Measurements from ENCODE around the gene ATG4A. TPM values are rescaled to one million over a fixed set of nuclear protein-coding genes. Genes with fewer than 3 reads are reported as not detected.

The ATG4A gene
- total and polyA plus RNA-seq, 7 experiments from 2014 or later: 6.7 to 16.4 (median 8.7) TPM

DNA sequence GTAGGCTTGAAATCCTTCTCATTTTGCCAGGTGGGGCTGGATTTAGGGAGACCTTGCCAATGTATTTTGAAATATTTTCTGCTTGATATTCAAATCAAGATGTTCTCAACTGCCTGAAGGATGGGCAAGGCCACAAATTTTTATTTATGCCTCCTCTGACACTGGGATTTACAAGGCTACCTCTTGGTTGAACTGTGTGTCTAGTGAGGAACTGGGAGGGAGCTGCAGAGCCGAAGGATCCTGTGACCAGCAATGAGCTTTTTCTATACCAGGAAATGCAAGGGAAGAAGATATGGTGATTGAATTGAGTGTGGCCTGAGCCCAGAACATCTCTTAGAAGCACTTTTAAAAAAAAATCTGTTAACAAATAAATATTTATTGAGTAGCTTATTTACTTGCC, 31.8 kb upstream of the ATG4A start:
- ChIA-PET CTCF (interaction anchor here (0.9 kb wide), 1 partner anchor 26 kb away, joined by 3 read pairs; no protein-coding TSS in a partner anchor), POLR2A (interaction anchor here (1.0 kb wide), 1 partner anchor 37 kb away, joined by 3 read pairs; no protein-coding TSS in a partner anchor)
- H3K27me3 Mint-ChIP-seq: peaks cover 0 to 16% (median 0%) of the 10 kb centered on the region in 5 donors
- no peaks in the 10 kb centered on the region for H3K27me3 ChIP-seq (ENCODE audit: control insufficient read depth in 2 of 2, insufficient read depth in 2 of 2, low read length in 2 of 2)
- no peak overlapping the region for H3K4me3 Mint-ChIP-seq
- no peak overlapping the region for H3K27ac Mint-ChIP-seq
- H3K4me1 Mint-ChIP-seq: peaks cover 0 to 16% (median 6%) of the 10 kb centered on the region in 7 donors
- no peak overlapping the region for H3K4me3 ChIP-seq (ENCODE audit: low read length)
- H3K36me3 Mint-ChIP-seq: peaks cover 0 to 14% (median 2%) of the 10 kb centered on the region in 5 donors
- DNase-seq: no peak
- H3K36me3 ChIP-seq (ENCODE audit: control insufficient read depth in 2 of 3, insufficient read depth in 3 of 3, low read length in 3 of 3): peaks cover 0 to 41% (median 0%) of the 10 kb centered on the region in 3 experiments
- no peaks in the 10 kb centered on the region for H3K9me3 Mint-ChIP-seq
- intact Hi-C loops (cut with micrococcal nuclease): no loop called here
- H3K9me3 ChIP-seq (ENCODE audit: control insufficient read depth in 2 of 3, low read length in 3 of 3): no peaks in the 10 kb centered on the region
- no peaks in the 10 kb centered on the region for H3K4me1 ChIP-seq (ENCODE audit: control insufficient read depth in 2 of 2, insufficient read depth in 2 of 2, low read length in 2 of 2)
- ATAC-seq: no peak
- no peak overlapping the region for H3K27ac ChIP-seq (ENCODE audit: low read depth, low read length)

GRCh38 chrX:108064001-108064400, 27.6 kb upstream of the ATG4A start:
- Histone ChIP-seq H3K4me3 (ENCODE audit: low read length) (no peak overlapping the region), H3K27me3 (ENCODE audit: control insufficient read depth in 2 of 2, insufficient read depth in 2 of 2, low read length in 2 of 2) (no peaks in the 10 kb centered on the region), H3K27ac (ENCODE audit: low read depth, low read length) (no peak overlapping the region), H3K4me1 (ENCODE audit: control insufficient read depth in 2 of 2, insufficient read depth in 2 of 2, low read length in 2 of 2) (no peaks in the 10 kb centered on the region), H3K9me3 (ENCODE audit: control insufficient read depth in 2 of 3, low read length in 3 of 3) (no peaks in the 10 kb centered on the region), H3K36me3 (ENCODE audit: control insufficient read depth in 2 of 3, insufficient read depth in 3 of 3, low read length in 3 of 3) (peaks cover 0 to 46% (median 3%) of the 10 kb centered on the region in 3 experiments)
- no peaks in the 10 kb centered on the region for H3K9me3 Mint-ChIP-seq
- H3K4me1 Mint-ChIP-seq: peaks cover 0 to 8% (median 2%) of the 10 kb centered on the region in 7 donors
- peak overlapping the region in 3 of 9 donors; percentile 16 to 52 (median 23) for H3K27ac Mint-ChIP-seq
- H3K4me3 Mint-ChIP-seq: no peak overlapping the region
- intact Hi-C loops (cut with micrococcal nuclease): no loop called here
- ChIA-PET CTCF (interaction anchor here (0.6 kb wide), 1 partner anchor 43 kb away, joined by 3 read pairs; no protein-coding TSS in a partner anchor), POLR2A (no interaction called here)
- no peak for ATAC-seq
- no peaks in the 10 kb centered on the region for H3K27me3 Mint-ChIP-seq
- H3K36me3 Mint-ChIP-seq: peaks cover 0 to 13% (median 0%) of the 10 kb centered on the region in 5 donors
- no peak for DNase-seq

DNA sequence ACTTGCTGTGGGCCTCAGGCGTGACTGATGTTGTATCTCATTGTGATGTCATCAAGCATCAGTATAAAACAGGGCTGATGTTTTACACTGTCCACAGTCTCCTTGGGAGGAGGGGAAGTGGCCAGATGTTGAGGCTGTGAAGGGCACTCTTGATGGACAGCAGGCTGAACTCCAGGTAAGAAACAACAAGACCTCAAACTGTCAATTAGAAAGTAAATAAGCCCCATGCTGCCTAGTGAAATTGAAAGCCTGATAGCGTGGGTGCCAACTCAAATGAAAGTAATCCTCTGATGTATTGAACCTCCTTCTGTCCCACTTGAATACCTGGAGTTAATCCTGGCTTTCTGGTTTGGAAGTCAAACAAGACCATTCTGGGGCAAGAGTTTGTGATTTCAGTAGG, 27.0 kb upstream of the ATG4A start:
- H3K4me1 ChIP-seq (ENCODE audit: control insufficient read depth in 2 of 2, insufficient read depth in 2 of 2, low read length in 2 of 2): no peaks in the 10 kb centered on the region
- intact Hi-C loops (cut with micrococcal nuclease): no loop called here
- no peak for DNase-seq
- POLR2A ChIA-PET: no interaction called here
- Mint-ChIP-seq H3K4me3 (no peak overlapping the region), H3K36me3 (peaks cover 0 to 10% (median 0%) of the 10 kb centered on the region in 5 donors), H3K9me3 (no peaks in the 10 kb centered on the region), H3K27me3 (peaks cover 0 to 5% (median 0%) of the 10 kb centered on the region in 5 donors), H3K4me1 (peaks cover 0 to 7% (median 2%) of the 10 kb centered on the region in 7 donors), H3K27ac (peak overlapping the region in 1 of 9 donors; percentile 66)
- H3K27ac ChIP-seq (ENCODE audit: low read depth, low read length): no peak overlapping the region
- H3K4me3 ChIP-seq (ENCODE audit: low read length): no peak overlapping the region
- H3K27me3 ChIP-seq (ENCODE audit: control insufficient read depth in 2 of 2, insufficient read depth in 2 of 2, low read length in 2 of 2): no peaks in the 10 kb centered on the region
- no peak for ATAC-seq
- H3K9me3 ChIP-seq (ENCODE audit: control insufficient read depth in 2 of 3, low read length in 3 of 3): no peaks in the 10 kb centered on the region
- CTCF ChIA-PET: no interaction called here
- peaks cover 0 to 40% (median 3%) of the 10 kb centered on the region in 3 experiments for H3K36me3 ChIP-seq (ENCODE audit: control insufficient read depth in 2 of 3, insufficient read depth in 3 of 3, low read length in 3 of 3)

DNA sequence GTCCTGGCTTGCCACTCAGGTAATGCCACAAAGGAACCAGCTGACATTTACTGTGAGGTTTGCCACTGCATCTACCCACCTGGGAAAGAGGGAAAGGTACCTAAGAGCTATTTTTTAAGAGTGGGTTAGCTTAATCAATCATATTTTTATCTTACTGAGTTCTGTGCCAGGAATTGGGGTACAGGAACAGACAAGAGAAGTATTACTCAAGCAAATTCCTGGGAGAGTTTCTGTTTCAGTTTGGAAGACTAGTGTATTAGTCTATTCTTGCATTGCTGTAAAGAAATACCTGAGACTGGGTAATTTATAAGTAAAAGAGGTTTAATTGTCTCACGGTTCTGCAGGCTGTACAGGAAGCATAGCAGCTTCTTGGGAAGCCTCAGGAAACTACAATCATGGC, 23.5 kb upstream of the ATG4A start:
- Mint-ChIP-seq H3K27me3 (peaks cover 0 to 7% (median 0%) of the 10 kb centered on the region in 5 donors), H3K9me3 (no peaks in the 10 kb centered on the region), H3K4me1 (peaks cover 0 to 11% (median 0%) of the 10 kb centered on the region in 7 donors), H3K36me3 (peaks cover 0 to 8% (median 0%) of the 10 kb centered on the region in 5 donors), H3K4me3 (no peak overlapping the region), H3K27ac (peak overlapping the region in 5 of 9 donors; percentile 15 to 78 (median 69))
- Histone ChIP-seq H3K4me1 (ENCODE audit: control insufficient read depth in 2 of 2, insufficient read depth in 2 of 2, low read length in 2 of 2) (no peaks in the 10 kb centered on the region), H3K27ac (ENCODE audit: low read depth, low read length) (no peak overlapping the region), H3K4me3 (ENCODE audit: low read length) (no peak overlapping the region), H3K9me3 (ENCODE audit: control insufficient read depth in 2 of 3, low read length in 3 of 3) (no peaks in the 10 kb centered on the region), H3K36me3 (ENCODE audit: control insufficient read depth in 2 of 3, insufficient read depth in 3 of 3, low read length in 3 of 3) (peaks cover 0 to 16% (median 3%) of the 10 kb centered on the region in 3 experiments), H3K27me3 (ENCODE audit: control insufficient read depth in 2 of 2, insufficient read depth in 2 of 2, low read length in 2 of 2) (no peaks in the 10 kb centered on the region)
- ChIA-PET CTCF (interaction anchor here (3.2 kb wide), 1 partner anchor 47 kb away, joined by 11 read pairs; no protein-coding TSS in a partner anchor), POLR2A (no interaction called here)
- DNase-seq (no peak), ATAC-seq (no peak)
- intact Hi-C loops (cut with micrococcal nuclease): no loop called here

DNA sequence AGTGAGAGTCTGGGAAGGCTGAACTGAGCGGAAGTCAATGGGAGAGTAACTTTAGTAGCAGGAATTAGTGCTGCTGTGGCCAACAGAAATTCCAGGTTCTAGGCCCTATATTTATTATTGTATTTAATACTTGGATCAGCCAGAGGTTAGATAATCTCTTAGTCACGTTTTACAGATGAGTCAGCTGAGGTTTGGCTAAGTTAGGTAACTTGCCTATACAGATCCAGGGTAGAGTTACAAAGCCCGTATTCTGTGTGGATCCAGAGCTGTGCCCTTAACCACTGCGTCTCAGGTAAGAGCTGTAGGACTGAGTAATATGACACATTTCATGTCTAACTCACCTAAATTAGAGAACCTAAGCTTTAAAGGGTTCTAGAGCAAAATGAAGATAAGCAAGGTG, 20.7 kb upstream of the ATG4A start:
- peaks cover 0 to 11% (median 1%) of the 10 kb centered on the region in 7 donors for H3K4me1 Mint-ChIP-seq
- DNase-seq (no peak), ATAC-seq (no peak)
- H3K4me3 ChIP-seq (ENCODE audit: low read length): no peak overlapping the region
- H3K9me3 ChIP-seq (ENCODE audit: control insufficient read depth in 2 of 3, low read length in 3 of 3): no peaks in the 10 kb centered on the region
- H3K9me3 Mint-ChIP-seq: no peaks in the 10 kb centered on the region
- H3K27me3 ChIP-seq (ENCODE audit: control insufficient read depth in 2 of 2, insufficient read depth in 2 of 2, low read length in 2 of 2): no peaks in the 10 kb centered on the region
- H3K4me1 ChIP-seq (ENCODE audit: control insufficient read depth in 2 of 2, insufficient read depth in 2 of 2, low read length in 2 of 2): no peaks in the 10 kb centered on the region
- H3K27me3 Mint-ChIP-seq: peaks cover 0 to 7% (median 0%) of the 10 kb centered on the region in 5 donors
- H3K27ac ChIP-seq (ENCODE audit: low read depth, low read length): no peak overlapping the region
- H3K27ac Mint-ChIP-seq: peak overlapping the region in 4 of 9 donors; percentile 22 to 78 (median 36)
- intact Hi-C loops (cut with micrococcal nuclease): loop anchor here (5.0 to 10.0 kb wide), 8 partner anchors 149 to 1199 kb away; partner anchors contain the start of genes NCBP2L (in 1 of the 2) and TSC22D3 (in 1 of the 2)
- POLR2A ChIA-PET: interaction anchor here (0.9 to 1.3 kb wide), 2 partner anchors 46 to 52 kb away, joined by 3 to 5 read pairs; no protein-coding TSS in a partner anchor
- no peak overlapping the region for H3K4me3 Mint-ChIP-seq
- CTCF ChIA-PET: interaction anchor here (0.6 to 2.3 kb wide), 6 partner anchors 44 to 1048 kb away, joined by 3 to 20 read pairs (median 3); no protein-coding TSS in a partner anchor
- peaks cover 0 to 12% (median 5%) of the 10 kb centered on the region in 5 donors for H3K36me3 Mint-ChIP-seq
- H3K36me3 ChIP-seq (ENCODE audit: control insufficient read depth in 2 of 3, insufficient read depth in 3 of 3, low read length in 3 of 3): peaks cover 0 to 16% (median 7%) of the 10 kb centered on the region in 3 experiments

GRCh38 chrX:108071578-108071977, 20.0 kb upstream of the ATG4A start:
- CTCF ChIA-PET: interaction anchor here (1.2 to 2.3 kb wide), 2 partner anchors 50 to 93 kb away, joined by 3 to 20 read pairs; no protein-coding TSS in a partner anchor
- Mint-ChIP-seq H3K27me3 (peaks cover 0 to 7% (median 0%) of the 10 kb centered on the region in 5 donors), H3K27ac (peak overlapping the region in 7 of 9 donors; percentile 28 to 84 (median 76)), H3K9me3 (no peaks in the 10 kb centered on the region), H3K4me3 (no peak overlapping the region), H3K36me3 (peaks cover 0 to 12% (median 5%) of the 10 kb centered on the region in 5 donors), H3K4me1 (peaks cover 0 to 11% (median 1%) of the 10 kb centered on the region in 7 donors)
- no peaks in the 10 kb centered on the region for H3K9me3 ChIP-seq (ENCODE audit: control insufficient read depth in 2 of 3, low read length in 3 of 3)
- peak overlapping the region; percentile 17 for H3K27ac ChIP-seq (ENCODE audit: low read depth, low read length)
- no peaks in the 10 kb centered on the region for H3K27me3 ChIP-seq (ENCODE audit: control insufficient read depth in 2 of 2, insufficient read depth in 2 of 2, low read length in 2 of 2)
- H3K4me3 ChIP-seq (ENCODE audit: low read length): no peak overlapping the region
- no peaks in the 10 kb centered on the region for H3K4me1 ChIP-seq (ENCODE audit: control insufficient read depth in 2 of 2, insufficient read depth in 2 of 2, low read length in 2 of 2)
- POLR2A ChIA-PET: interaction anchor here (1.3 kb wide), 1 partner anchor 52 kb away, joined by 5 read pairs; no protein-coding TSS in a partner anchor
- DNase-seq: no peak
- intact Hi-C loops (cut with micrococcal nuclease): loop anchor here (5.0 to 10.0 kb wide), 8 partner anchors 149 to 1199 kb away; partner anchors contain the start of genes NCBP2L (in 1 of the 2) and TSC22D3 (in 1 of the 2)
- ATAC-seq: no peak
- peaks cover 0 to 19% (median 10%) of the 10 kb centered on the region in 3 experiments for H3K36me3 ChIP-seq (ENCODE audit: control insufficient read depth in 2 of 3, insufficient read depth in 3 of 3, low read length in 3 of 3)
